Stimulated activated CD8-positive, alpha-beta memory T cell treated with anti-CD3 and anti-CD28 coated beads, Interleukin-12 subunit alpha, Interleukin-12 subunit beta, amount 100 ng/mL, for 1 hour (primary cell): Measurements from ENCODE around the gene GAS2L3.
"Not testable (repeated sequence)": the region's sequence is repeated elsewhere in the genome, so short reads cannot be mapped to it uniquely, and the experiment has no call there.

ENCODE experiments used
- DNase-seq: peaks from one replicate; pipeline ENCODE4 v3.0.0-alpha.2; 2020; ENCODE audit warnings: low read depth

The GAS2L3 gene

GRCh38 chr12:100573292-100574186 lies at the start of gene GAS2L3:
GAS2L3 (plus strand) TSS chr12:100573684; CDS start chr12:100594905, 21,221 bp downstream.
- peak; percentile 15 for DNase-seq

GRCh38 chr12:100528034-100528433 lies 45.5 kb upstream of the GAS2L3 start:
- DNase-seq: no peak

- DNase-seq: no peak
These were observed 44.9 kb upstream of the GAS2L3 start for GRCh38 chr12:100528471-100529127.

- DNase-seq: no peak
These were observed 43.6 kb upstream of the GAS2L3 start for GRCh38 chr12:100529756-100530350.

- DNase-seq: no peak
These were observed 40.1 kb upstream of the GAS2L3 start for GRCh38 chr12:100533376-100533775.

- DNase-seq: no peak
These were observed 38.8 kb upstream of the GAS2L3 start for GRCh38 chr12:100534625-100535227.

- no peak for DNase-seq
These were observed 34.3 kb upstream of the GAS2L3 start for GRCh38 chr12:100539202-100539601.

- DNase-seq: no peak
These were observed 29.3 kb upstream of the GAS2L3 start for GRCh38 chr12:100544165-100544564.

- no peak for DNase-seq
These were observed 28.4 kb upstream of the GAS2L3 start for GRCh38 chr12:100545092-100545491.

- DNase-seq: no peak
These were observed 19.5 kb upstream of the GAS2L3 start for GRCh38 chr12:100553936-100554335.

- no peak for DNase-seq
These were observed 18.8 kb upstream of the GAS2L3 start for GRCh38 chr12:100554608-100555077.

- DNase-seq: no peak
These were observed 17.8 kb upstream of the GAS2L3 start for GRCh38 chr12:100555722-100556121.

- DNase-seq: no peak
These were observed 16.1 kb upstream of the GAS2L3 start for GRCh38 chr12:100557357-100557756.

- DNase-seq: not testable (repeated sequence)
These were observed 14.2 kb upstream of the GAS2L3 start for GRCh38 chr12:100559261-100559660.

- no peak for DNase-seq
These were observed 9.4 kb upstream of the GAS2L3 start for GRCh38 chr12:100564090-100564489.

GRCh38 chr12:100564905-100565467 lies 8.5 kb upstream of the GAS2L3 start:
- DNase-seq: no peak

- no peak for DNase-seq
These were observed 7.4 kb upstream of the GAS2L3 start for GRCh38 chr12:100565987-100566545.

GRCh38 chr12:100566887-100567637 lies 6.4 kb upstream of the GAS2L3 start:
- no peak for DNase-seq

GRCh38 chr12:100567945-100568344 lies 5.5 kb upstream of the GAS2L3 start:
- no peak for DNase-seq

- DNase-seq: no peak
These were observed 1.3 kb upstream of the GAS2L3 start for GRCh38 chr12:100572184-100572583.
